GM12878 (cell line): Measurements from ENCODE around the gene MAN2A1. TPM values are rescaled to one million over a fixed set of nuclear protein-coding genes. Genes with fewer than 3 reads are reported as not detected.

Experiments used
- EZH2 ChIP-seq: IDR thresholded peaks from 2 replicates; pipeline ENCODE4 v1.6.1; 2012; ENCODE audit warnings: low read depth, mild to moderate bottlenecking, control low read depth, inconsistent platforms, low read length, borderline replicate concordance; ENCODE audit not compliant: control insufficient read depth
- JUNB ChIP-seq: IDR thresholded peaks from 2 replicates; pipeline ENCODE4 v1.6.1; 2016; ENCODE audit warnings: antibody characterized with exemption, mild to moderate bottlenecking
- SREBF2 ChIP-seq: IDR thresholded peaks from 2 replicates; pipeline ENCODE4 v1.6.1; 2012; ENCODE audit warnings: mild to moderate bottlenecking, low read length
- polyA plus RNA-seq, 11 experiments: library from polyadenylated mRNA; depleted of rRNA in 4 of 11; unstranded in 6 of 11; stranded (reverse) in 5 of 11; fragments of >200 nt; fragmentation: Nextera tagmentation in 4 of 11; fragmentation: Illumina TruSeq in 1 of 11; extraction: Ambion mirVana in 4 of 11; extraction: Trizol in 1 of 11; gene quantifications; 1 replicate in 1 of 11; 2 replicates in 10 of 11; pipeline versions ENCODE4 v1.2.1 to v1.2.3, GENCODE V29; 2011 to 2016; ENCODE audit warnings: inconsistent platforms in 2 of 11, missing spikeins in 2 of 11, low read depth in 1 of 11
- total RNA-seq, 4 experiments: library from RNA; depleted of rRNA in 3 of 4; stranded (reverse); fragments of >200 nt in 3 of 4; fragmentation: Illumina TruSeq in 1 of 4; extraction: Trizol in 1 of 4; gene quantifications; 2 replicates each; pipeline versions ENCODE4 v1.2.1 to v1.2.3, GENCODE V29; 2013 to 2021
- TF ChIP-seq, protein P1 (sequence below): IDR thresholded peaks from 2 replicates; pipeline ENCODE4 v1.6.1; 2012; ENCODE audit warnings: improper control_type of control experiment, low read depth, low read length; ENCODE audit not compliant: insufficient replicate concordance
- TF ChIP-seq, protein P2 (sequence below): IDR thresholded peaks from 2 replicates; pipeline ENCODE4 v1.6.1; 2012; ENCODE audit warnings: low read depth, low read length, improper control_type of control experiment
- TF ChIP-seq, protein P3 (sequence below): IDR thresholded peaks from 2 replicates; pipeline ENCODE4 v1.6.1; 2012; ENCODE audit warnings: mild to moderate bottlenecking, low read depth, low read length

The MAN2A1 gene
- total and polyA plus RNA-seq, 10 of the 15 experiments (the other 5 are each of a cell fraction or from before 2014, with no cell fraction given), result 4.2 to 27.9 (median 10.5) TPM

DNA sequence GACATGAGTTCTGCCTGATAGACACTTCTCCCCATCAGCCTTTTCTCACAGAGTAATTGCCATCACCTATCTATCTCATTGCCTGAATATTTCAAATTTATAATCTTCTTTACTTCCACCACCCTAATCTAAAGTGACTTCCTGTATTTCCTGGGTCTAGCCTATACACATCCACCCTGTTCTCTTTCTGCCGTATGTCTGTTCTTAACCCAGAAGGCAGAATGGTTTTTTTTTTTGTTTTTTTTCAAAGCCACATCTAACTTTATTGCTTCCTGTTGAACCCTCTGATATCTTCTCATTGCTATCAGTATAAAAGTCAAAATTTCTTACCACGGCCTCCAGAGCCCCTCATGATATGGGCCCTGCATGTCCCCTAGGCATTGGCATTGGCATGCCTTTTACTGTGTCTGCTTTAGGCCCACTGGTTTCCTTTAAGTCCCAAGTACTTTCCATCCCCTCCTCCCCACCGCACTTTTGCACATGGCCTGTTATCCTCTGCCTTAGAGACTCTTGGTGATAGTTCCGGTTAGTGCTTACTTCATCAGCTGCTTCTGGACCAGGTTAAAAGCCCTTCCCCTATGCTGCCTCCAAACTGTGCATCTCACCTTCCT lies 159.9 kb downstream of the MAN2A1 start (continued):
- TF ChIP-seq, protein P1, sequence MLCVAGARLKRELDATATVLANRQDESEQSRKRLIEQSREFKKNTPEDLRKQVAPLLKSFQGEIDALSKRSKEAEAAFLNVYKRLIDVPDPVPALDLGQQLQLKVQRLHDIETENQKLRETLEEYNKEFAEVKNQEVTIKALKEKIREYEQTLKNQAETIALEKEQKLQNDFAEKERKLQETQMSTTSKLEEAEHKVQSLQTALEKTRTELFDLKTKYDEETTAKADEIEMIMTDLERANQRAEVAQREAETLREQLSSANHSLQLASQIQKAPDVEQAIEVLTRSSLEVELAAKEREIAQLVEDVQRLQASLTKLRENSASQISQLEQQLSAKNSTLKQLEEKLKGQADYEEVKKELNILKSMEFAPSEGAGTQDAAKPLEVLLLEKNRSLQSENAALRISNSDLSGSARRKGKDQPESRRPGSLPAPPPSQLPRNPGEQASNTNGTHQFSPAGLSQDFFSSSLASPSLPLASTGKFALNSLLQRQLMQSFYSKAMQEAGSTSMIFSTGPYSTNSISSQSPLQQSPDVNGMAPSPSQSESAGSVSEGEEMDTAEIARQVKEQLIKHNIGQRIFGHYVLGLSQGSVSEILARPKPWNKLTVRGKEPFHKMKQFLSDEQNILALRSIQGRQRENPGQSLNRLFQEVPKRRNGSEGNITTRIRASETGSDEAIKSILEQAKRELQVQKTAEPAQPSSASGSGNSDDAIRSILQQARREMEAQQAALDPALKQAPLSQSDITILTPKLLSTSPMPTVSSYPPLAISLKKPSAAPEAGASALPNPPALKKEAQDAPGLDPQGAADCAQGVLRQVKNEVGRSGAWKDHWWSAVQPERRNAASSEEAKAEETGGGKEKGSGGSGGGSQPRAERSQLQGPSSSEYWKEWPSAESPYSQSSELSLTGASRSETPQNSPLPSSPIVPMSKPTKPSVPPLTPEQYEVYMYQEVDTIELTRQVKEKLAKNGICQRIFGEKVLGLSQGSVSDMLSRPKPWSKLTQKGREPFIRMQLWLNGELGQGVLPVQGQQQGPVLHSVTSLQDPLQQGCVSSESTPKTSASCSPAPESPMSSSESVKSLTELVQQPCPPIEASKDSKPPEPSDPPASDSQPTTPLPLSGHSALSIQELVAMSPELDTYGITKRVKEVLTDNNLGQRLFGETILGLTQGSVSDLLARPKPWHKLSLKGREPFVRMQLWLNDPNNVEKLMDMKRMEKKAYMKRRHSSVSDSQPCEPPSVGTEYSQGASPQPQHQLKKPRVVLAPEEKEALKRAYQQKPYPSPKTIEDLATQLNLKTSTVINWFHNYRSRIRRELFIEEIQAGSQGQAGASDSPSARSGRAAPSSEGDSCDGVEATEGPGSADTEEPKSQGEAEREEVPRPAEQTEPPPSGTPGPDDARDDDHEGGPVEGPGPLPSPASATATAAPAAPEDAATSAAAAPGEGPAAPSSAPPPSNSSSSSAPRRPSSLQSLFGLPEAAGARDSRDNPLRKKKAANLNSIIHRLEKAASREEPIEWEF, result no peak
- TF ChIP-seq SREBF2 (no peak), EZH2 (no peak), JUNB (no peak)
- TF ChIP-seq, protein P2, sequence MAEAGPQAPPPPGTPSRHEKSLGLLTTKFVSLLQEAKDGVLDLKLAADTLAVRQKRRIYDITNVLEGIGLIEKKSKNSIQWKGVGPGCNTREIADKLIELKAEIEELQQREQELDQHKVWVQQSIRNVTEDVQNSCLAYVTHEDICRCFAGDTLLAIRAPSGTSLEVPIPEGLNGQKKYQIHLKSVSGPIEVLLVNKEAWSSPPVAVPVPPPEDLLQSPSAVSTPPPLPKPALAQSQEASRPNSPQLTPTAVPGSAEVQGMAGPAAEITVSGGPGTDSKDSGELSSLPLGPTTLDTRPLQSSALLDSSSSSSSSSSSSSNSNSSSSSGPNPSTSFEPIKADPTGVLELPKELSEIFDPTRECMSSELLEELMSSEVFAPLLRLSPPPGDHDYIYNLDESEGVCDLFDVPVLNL, result no peak
- TF ChIP-seq, protein P3, sequence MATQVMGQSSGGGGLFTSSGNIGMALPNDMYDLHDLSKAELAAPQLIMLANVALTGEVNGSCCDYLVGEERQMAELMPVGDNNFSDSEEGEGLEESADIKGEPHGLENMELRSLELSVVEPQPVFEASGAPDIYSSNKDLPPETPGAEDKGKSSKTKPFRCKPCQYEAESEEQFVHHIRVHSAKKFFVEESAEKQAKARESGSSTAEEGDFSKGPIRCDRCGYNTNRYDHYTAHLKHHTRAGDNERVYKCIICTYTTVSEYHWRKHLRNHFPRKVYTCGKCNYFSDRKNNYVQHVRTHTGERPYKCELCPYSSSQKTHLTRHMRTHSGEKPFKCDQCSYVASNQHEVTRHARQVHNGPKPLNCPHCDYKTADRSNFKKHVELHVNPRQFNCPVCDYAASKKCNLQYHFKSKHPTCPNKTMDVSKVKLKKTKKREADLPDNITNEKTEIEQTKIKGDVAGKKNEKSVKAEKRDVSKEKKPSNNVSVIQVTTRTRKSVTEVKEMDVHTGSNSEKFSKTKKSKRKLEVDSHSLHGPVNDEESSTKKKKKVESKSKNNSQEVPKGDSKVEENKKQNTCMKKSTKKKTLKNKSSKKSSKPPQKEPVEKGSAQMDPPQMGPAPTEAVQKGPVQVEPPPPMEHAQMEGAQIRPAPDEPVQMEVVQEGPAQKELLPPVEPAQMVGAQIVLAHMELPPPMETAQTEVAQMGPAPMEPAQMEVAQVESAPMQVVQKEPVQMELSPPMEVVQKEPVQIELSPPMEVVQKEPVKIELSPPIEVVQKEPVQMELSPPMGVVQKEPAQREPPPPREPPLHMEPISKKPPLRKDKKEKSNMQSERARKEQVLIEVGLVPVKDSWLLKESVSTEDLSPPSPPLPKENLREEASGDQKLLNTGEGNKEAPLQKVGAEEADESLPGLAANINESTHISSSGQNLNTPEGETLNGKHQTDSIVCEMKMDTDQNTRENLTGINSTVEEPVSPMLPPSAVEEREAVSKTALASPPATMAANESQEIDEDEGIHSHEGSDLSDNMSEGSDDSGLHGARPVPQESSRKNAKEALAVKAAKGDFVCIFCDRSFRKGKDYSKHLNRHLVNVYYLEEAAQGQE, result no peak
- TF ChIP-seq, all 136 proteins: peak for 0
